Osteoblast (primary cell): ENCODE measurements around the gene MISP. TPM values are rescaled to one million over a fixed set of nuclear protein-coding genes. Genes with fewer than 3 reads are reported as not detected.
"Not testable (repeated sequence)": the region's sequence is repeated elsewhere in the genome, so short reads cannot be mapped to it uniquely, and the experiment has no call there.

Experiments used
- DNase-seq: peaks from one replicate; pipeline ENCODE4 v3.0.0; 2011; ENCODE audit warnings: low spot score, mixed read lengths; ENCODE audit not compliant: insufficient read length; ENCODE audit errors: missing footprints
- H2AFZ ChIP-seq: 2 replicates; pipeline ENCODE4 v1.6.0; 2011; ENCODE audit warnings: mild to moderate bottlenecking, low read length
- H3K27ac ChIP-seq: 2 replicates; pipeline ENCODE4 v1.5.1; 2011; ENCODE audit warnings: mild to moderate bottlenecking, low read depth, low read length, moderate library complexity
- H3K27me3 ChIP-seq: 2 replicates; pipeline ENCODE4 v1.6.0; 2012; ENCODE audit warnings: mild to moderate bottlenecking, control low read depth, inconsistent platforms, low read length, moderate library complexity; ENCODE audit not compliant: insufficient read depth
- H3K36me3 ChIP-seq: 2 replicates; pipeline ENCODE4 v1.5.1; 2011; ENCODE audit warnings: mild to moderate bottlenecking, low read length, control low read depth, moderate library complexity; ENCODE audit not compliant: insufficient read depth
- H3K4me1 ChIP-seq: 2 replicates; pipeline ENCODE4 v1.5.1; 2011; ENCODE audit warnings: mild to moderate bottlenecking, low read length, control low read depth, moderate library complexity; ENCODE audit not compliant: insufficient read depth
- H3K4me2 ChIP-seq: 2 replicates; pipeline ENCODE4 v1.6.0; 2011; ENCODE audit warnings: mild to moderate bottlenecking, low read length; ENCODE audit not compliant: insufficient read depth
- H3K4me3 ChIP-seq: fragments of 200-600 bp; sonication (generic); 3 replicates; pipeline ENCODE4 v1.5.1; 2012; ENCODE audit warnings: mild to moderate bottlenecking, low read length, inconsistent platforms; ENCODE audit not compliant: insufficient read depth
- H3K79me2 ChIP-seq: 2 replicates; pipeline ENCODE4 v1.6.0; 2012; ENCODE audit warnings: mild to moderate bottlenecking, low read length, control low read depth, inconsistent platforms; ENCODE audit not compliant: insufficient read depth
- H3K9me3 ChIP-seq: 2 replicates; pipeline ENCODE4 v1.5.1; 2011; ENCODE audit warnings: low read depth, low read length, control low read depth
- H4K20me1 ChIP-seq: 2 replicates; pipeline ENCODE4 v1.6.0; 2012; ENCODE audit warnings: mild to moderate bottlenecking, low read length, control low read depth; ENCODE audit not compliant: insufficient read depth
- CTCF ChIP-seq: IDR thresholded peaks from 2 replicates; pipeline ENCODE4 v1.5.1; 2011; ENCODE audit warnings: mild to moderate bottlenecking, low read depth, low read length, moderate library complexity; ENCODE audit errors: extremely low read depth
- total RNA-seq: library from RNA; depleted of rRNA; stranded (reverse); fragments of >200 nt; gene quantifications from 2 replicates; pipeline ENCODE4 v1.2.3, GENCODE V29; 2012

Gene MISP
- total RNA-seq, 1 donor = 0.36 TPM

DNA sequence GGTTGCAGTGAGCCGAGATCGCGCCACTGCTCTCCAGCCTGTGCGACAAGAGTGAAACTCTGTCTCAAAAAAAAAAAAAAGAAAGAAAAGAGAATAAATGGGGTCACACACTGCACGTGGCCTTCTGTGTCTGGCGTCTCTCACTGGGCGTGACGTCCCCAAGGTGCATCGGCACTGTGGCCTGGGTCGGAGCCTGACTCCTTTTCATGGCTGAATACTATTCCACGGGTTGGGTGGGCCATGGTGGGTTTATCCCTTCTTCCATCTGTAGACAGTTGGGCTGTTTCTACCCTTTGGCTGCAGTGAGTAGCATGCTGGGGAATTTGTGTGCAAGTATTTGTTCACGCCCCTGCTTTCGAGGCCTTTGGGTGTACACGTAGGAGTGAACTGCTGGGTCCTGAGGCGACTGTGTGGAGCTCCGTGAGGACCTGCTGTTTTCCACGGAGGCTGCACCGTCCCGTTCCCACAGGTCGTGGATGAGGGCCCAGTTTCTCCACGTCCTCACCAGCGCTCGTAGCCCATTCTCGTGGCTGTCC lies 8.3 kb upstream of the MISP start:
- Histone ChIP-seq H3K9me3 (peaks cover 2% of the 10 kb centered on the region), H3K27me3 (no peaks in the 10 kb centered on the region), H3K36me3 (no peaks in the 10 kb centered on the region), H3K4me2 (no peak overlapping the region), H2AFZ (no peak overlapping the region), H3K4me3 (no peak overlapping the region), H3K27ac (no peak overlapping the region), H3K4me1 (no peaks in the 10 kb centered on the region), H4K20me1 (no peaks in the 10 kb centered on the region), H3K79me2 (no peaks in the 10 kb centered on the region)
- DNase-seq = no peak
- no peak for TF ChIP-seq CTCF

GRCh38 chr19:743168-743687 lies 7.7 kb upstream of the MISP start:
- Histone ChIP-seq H3K4me1 (no peaks in the 10 kb centered on the region), H3K9me3 (peaks cover 5% of the 10 kb centered on the region), H3K27me3 (no peaks in the 10 kb centered on the region), H3K4me3 (no peak overlapping the region), H3K27ac (no peak overlapping the region), H3K4me2 (no peak overlapping the region), H3K36me3 (no peaks in the 10 kb centered on the region), H2AFZ (no peak overlapping the region), H4K20me1 (no peaks in the 10 kb centered on the region), H3K79me2 (no peaks in the 10 kb centered on the region)
- no peak for DNase-seq
- no peak for TF ChIP-seq CTCF

DNA sequence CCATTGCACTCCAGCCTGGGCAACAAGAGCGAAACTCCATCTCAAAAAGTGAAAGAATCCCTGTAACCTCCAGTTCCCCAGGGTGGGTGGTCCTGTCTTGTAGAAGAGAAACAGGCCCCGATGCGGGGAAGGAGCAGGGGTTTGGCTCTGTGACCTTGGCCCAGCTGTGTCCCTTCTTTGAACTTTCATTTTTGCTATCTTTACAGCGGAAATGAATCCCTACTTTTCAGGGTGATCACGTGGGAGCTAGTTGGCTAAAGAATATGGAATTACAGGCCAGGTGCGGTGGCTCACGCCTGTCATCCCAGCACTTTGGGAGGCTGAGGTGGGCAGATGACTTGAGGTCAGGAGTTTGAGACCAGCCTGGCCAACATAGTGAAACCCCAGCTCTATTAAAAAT lies 5.8 kb upstream of the MISP start:
- not testable (repeated sequence) for H4K20me1 ChIP-seq, H3K4me3 ChIP-seq, H3K27me3 ChIP-seq, H3K4me2 ChIP-seq, H3K79me2 ChIP-seq, H3K27ac ChIP-seq, H3K9me3 ChIP-seq, H3K36me3 ChIP-seq, DNase-seq, H2AFZ ChIP-seq, H3K4me1 ChIP-seq

- no peak for TF ChIP-seq CTCF
Measured at GRCh38 chr19:746208-746819, 4.6 kb upstream of the MISP start.

More at GRCh38 chr19:746208-746819, 4.6 kb upstream of the MISP start:
- Histone ChIP-seq H3K79me2 (no peaks in the 10 kb centered on the region), H3K4me2 (no peak overlapping the region), H3K9me3 (peaks cover 5% of the 10 kb centered on the region), H3K27me3 (no peaks in the 10 kb centered on the region), H3K4me1 (no peaks in the 10 kb centered on the region), H3K27ac (no peak overlapping the region), H3K4me3 (no peak overlapping the region), H2AFZ (no peak overlapping the region), H4K20me1 (no peaks in the 10 kb centered on the region), H3K36me3 (no peaks in the 10 kb centered on the region)
- DNase-seq = peak; percentile 90
